H1 (cell line): ENCODE measurements around the gene B3GALT6. TPM values are rescaled to one million over a fixed set of nuclear protein-coding genes. Genes with fewer than 3 reads are reported as not detected.

Experiments used
- CTCF ChIA-PET: fragments of 300-600 bp; sonication (Branson Sonifier 250); formaldehyde crosslinking; loops from one replicate; lab custom pipeline; 2021; ENCODE audit not compliant: partially characterized antibody; lab: Charles Lee
- POLR2A ChIA-PET: fragments of 300-600 bp; sonication (Branson Sonifier 250); formaldehyde crosslinking; loops from one replicate; lab custom pipeline; 2021; ENCODE audit warnings: inconsistent platforms; ENCODE audit not compliant: partially characterized antibody; lab: Charles Lee
- DNase-seq, 2 experiments: peaks; one replicate each; pipeline versions ENCODE4 v3.0.0 to v3.0.0-alpha.2; 2010 to 2022; ENCODE audit warnings: low spot score in 2 of 2, low read depth in 1 of 2, mixed read lengths in 1 of 2
- FAIRE-seq: peaks from 2 replicates; lab custom pipeline; 2011; peaks lifted over from hg19 to GRCh38; lab: Jason Lieb, UNC
- H2AFZ ChIP-seq: 2 replicates; pipeline ENCODE4 v1.8.1; 2012; ENCODE audit warnings: low read length, inconsistent platforms
- H2AK5ac ChIP-seq: 2 replicates; pipeline ENCODE4 v1.6.1; 2013; ENCODE audit warnings: low read depth, low read length
- H2BK120ac ChIP-seq: replicated peaks from 2 replicates; pipeline ENCODE3; 2013; ENCODE audit warnings: low read depth, low read length, inconsistent platforms
- H2BK12ac ChIP-seq: 2 replicates; pipeline ENCODE4 v1.6.1; 2013; ENCODE audit warnings: low read depth, low read length
- H2BK15ac ChIP-seq: 2 replicates; pipeline ENCODE4 v1.6.1; 2013; ENCODE audit warnings: low read length
- H2BK20ac ChIP-seq: 2 replicates; pipeline ENCODE4 v1.6.1; 2013; ENCODE audit warnings: low read length
- H2BK5ac ChIP-seq: 2 replicates; pipeline ENCODE4 v1.6.1; 2013; ENCODE audit warnings: low read depth, low read length
- H3K14ac ChIP-seq: 2 replicates; pipeline ENCODE4 v1.6.1; 2013; ENCODE audit warnings: inconsistent platforms; ENCODE audit not compliant: insufficient read length
- H3K18ac ChIP-seq: 2 replicates; pipeline ENCODE4 v1.6.1; 2013; ENCODE audit warnings: low read length; ENCODE audit errors: extremely low read depth
- H3K23ac ChIP-seq: 2 replicates; pipeline ENCODE4 v1.6.1; 2013; ENCODE audit warnings: inconsistent platforms; ENCODE audit not compliant: insufficient read length
- H3K23me2 ChIP-seq: 2 replicates; pipeline ENCODE4 v1.6.1; 2013; ENCODE audit warnings: low read depth, low read length
- H3K27ac ChIP-seq: 2 replicates; pipeline ENCODE4 v1.6.1; 2011; ENCODE audit warnings: low read depth, low read length, inconsistent platforms
- H3K27me3 ChIP-seq, 4 experiments: replicated peaks in 1 of 4; 1 replicate in 1 of 4; 2 replicates in 3 of 4; pipeline versions ENCODE4 v1.6.1 to v1.8.1; 2011 to 2013; ENCODE audit warnings: low read length in 3 of 4, mild to moderate bottlenecking in 3 of 4, inconsistent platforms in 2 of 4, mixed read lengths in 2 of 4, moderate library complexity in 1 of 4; ENCODE audit not compliant: control insufficient read depth in 3 of 4, insufficient read depth in 3 of 4; ENCODE audit errors: extremely low read depth in 1 of 4
- H3K36me3 ChIP-seq, 4 experiments: 2 replicates each; pipeline versions ENCODE4 v1.6.1 to v1.8.1; 2011 to 2013; ENCODE audit warnings: mild to moderate bottlenecking in 4 of 4, low read length in 3 of 4, moderate library complexity in 2 of 4, control low read depth in 1 of 4, inconsistent platforms in 1 of 4; ENCODE audit not compliant: insufficient read depth in 4 of 4, control insufficient read depth in 2 of 4
- H3K4ac ChIP-seq: replicated peaks from 2 replicates; pipeline ENCODE3; 2013; ENCODE audit warnings: low read length, low read depth, mixed read lengths, inconsistent platforms; ENCODE audit not compliant: insufficient read length
- H3K4me1 ChIP-seq, 4 experiments: replicated peaks in 1 of 4; 1 replicate in 1 of 4; 2 replicates in 3 of 4; pipeline versions ENCODE4 v1.6.1 to v1.8.1; 2011 to 2013; ENCODE audit warnings: low read length in 3 of 4, inconsistent platforms in 2 of 4, mixed read lengths in 1 of 4; ENCODE audit not compliant: insufficient read depth in 4 of 4, control insufficient read depth in 3 of 4
- H3K4me2 ChIP-seq, 2 experiments: 2 replicates each; pipeline versions ENCODE4 v1.6.1 to v1.8.1; 2011 to 2013; ENCODE audit warnings: low read depth in 2 of 2, low read length in 2 of 2, control low read depth in 1 of 2, inconsistent platforms in 1 of 2, mild to moderate bottlenecking in 1 of 2; ENCODE audit not compliant: insufficient read depth in 1 of 2
- H3K4me3 ChIP-seq, 4 experiments: fragments of 200-600, 300-600 bp in 1 of 4; sonication (generic), shearing (Covaris generic), sonication (Bioruptor Twin) in 1 of 4; 2 replicates each; pipeline versions ENCODE4 v1.5.1 to v1.8.1; 2011 to 2016; ENCODE audit warnings: low read length in 4 of 4, low read depth in 3 of 4, control low read depth in 2 of 4, inconsistent platforms in 2 of 4, mild to moderate bottlenecking in 2 of 4, mixed read lengths in 1 of 4, moderate library complexity in 1 of 4; ENCODE audit not compliant: insufficient read depth in 2 of 4; ENCODE audit errors: extremely low read depth in 1 of 4
- H3K56ac ChIP-seq: replicated peaks from 2 replicates; pipeline ENCODE3; 2013; ENCODE audit warnings: low read depth, mild to moderate bottlenecking, mixed read lengths, low read length, inconsistent platforms; ENCODE audit not compliant: insufficient read length
- H3K79me1 ChIP-seq: 2 replicates; pipeline ENCODE4 v1.6.1; 2013; ENCODE audit warnings: low read depth, low read length, control low read depth
- H3K79me2 ChIP-seq, 2 experiments: 2 replicates each; pipeline versions ENCODE4 v1.6.1 to v1.8.1; 2012 to 2013; ENCODE audit warnings: low read length in 2 of 2, mild to moderate bottlenecking in 2 of 2, inconsistent platforms in 1 of 2; ENCODE audit not compliant: insufficient read depth in 2 of 2, control insufficient read depth in 1 of 2
- H3K9ac ChIP-seq, 4 experiments: replicated peaks in 1 of 4; 1 replicate in 1 of 4; 2 replicates in 3 of 4; pipeline versions ENCODE4 v1.6.1 to v1.8.1; 2011 to 2013; ENCODE audit warnings: low read depth in 3 of 4, low read length in 3 of 4, control low read depth in 2 of 4, mild to moderate bottlenecking in 2 of 4, moderate library complexity in 2 of 4, inconsistent platforms in 1 of 4; ENCODE audit errors: extremely low read depth in 1 of 4
- H3K9me3 ChIP-seq, 2 experiments: 2 replicates each; pipeline versions ENCODE4 v1.6.1 to v1.8.1; 2012 to 2013; ENCODE audit warnings: mild to moderate bottlenecking in 2 of 2, moderate library complexity in 2 of 2, control low read depth in 1 of 2, inconsistent platforms in 1 of 2, low read depth in 1 of 2, low read length in 1 of 2, mixed read lengths in 1 of 2; ENCODE audit not compliant: insufficient read depth in 2 of 2
- H4K20me1 ChIP-seq, 2 experiments: replicated peaks in 1 of 2; 2 replicates each; pipeline versions ENCODE3 to v1.8.1; 2011 to 2013; ENCODE audit warnings: inconsistent platforms in 2 of 2, low read length in 2 of 2, mild to moderate bottlenecking in 1 of 2; ENCODE audit not compliant: insufficient read depth in 2 of 2, control insufficient read depth in 1 of 2
- H4K5ac ChIP-seq: 2 replicates; pipeline ENCODE4 v1.6.1; 2013; ENCODE audit warnings: low read length, low read depth, mixed read lengths, inconsistent platforms; ENCODE audit not compliant: insufficient read length
- H4K8ac ChIP-seq: 2 replicates; pipeline ENCODE4 v1.8.0; 2013; ENCODE audit warnings: mild to moderate bottlenecking, moderate library complexity, low read length, inconsistent platforms; ENCODE audit not compliant: insufficient read depth; ENCODE audit errors: extremely low read depth
- H4K91ac ChIP-seq: replicated peaks from 2 replicates; pipeline ENCODE3; 2013; ENCODE audit warnings: low read length, mixed read lengths, inconsistent platforms; ENCODE audit not compliant: insufficient read length
- RAD21 ChIP-seq, 2 experiments: IDR thresholded peaks in 1 of 2; conservative IDR thresholded peaks in 1 of 2; 2 replicates each; pipeline ENCODE4 v1.6.1; 2011; ENCODE audit warnings: low read depth in 2 of 2, low read length in 2 of 2, improper control_type of control experiment in 1 of 2, inconsistent platforms in 1 of 2, mild to moderate bottlenecking in 1 of 2, moderate library complexity in 1 of 2
- SP1 ChIP-seq: IDR thresholded peaks from 2 replicates; pipeline ENCODE4 v1.6.1; 2011; ENCODE audit warnings: low read depth, low read length
- SUZ12 ChIP-seq: fragments of 200-600 bp; sonication (generic); IDR thresholded peaks from 2 replicates; pipeline ENCODE4 v1.6.1; 2012; ENCODE audit warnings: mild to moderate bottlenecking, inconsistent platforms, low read length, moderate library complexity, mixed read lengths
- TCF12 ChIP-seq: IDR thresholded peaks from 2 replicates; pipeline ENCODE4 v1.6.1; 2011; ENCODE audit warnings: low read depth, mild to moderate bottlenecking, low read length
- WGBS, 2 experiments: shearing (Covaris generic) in 1 of 2; methylation state at CpG; one replicate each; pipeline versions ENCODE4 v1.1.6 to v1.1.7; 2013 to 2015; ENCODE audit warnings: low lambda C conversion rate in 2 of 2, mixed read lengths in 2 of 2, inconsistent platforms in 1 of 2, low coverage in 1 of 2, missing lambda C conversion rate in 1 of 2; ENCODE audit not compliant: insufficient replicate concordance in 2 of 2, insufficient coverage in 1 of 2, insufficient read length in 1 of 2; ENCODE audit errors: extremely low coverage in 1 of 2, missing lambda C conversion rate in 1 of 2; 5-methylcytosine and 5-hydroxymethylcytosine counted together
- polyA plus RNA-seq, 7 experiments: library from polyadenylated mRNA; depleted of rRNA in 3 of 7; stranded (reverse) in 5 of 7; unstranded in 2 of 7; fragments of >200 nt in 5 of 7; fragments of 200-250 nt in 2 of 7; gene quantifications; 1 replicate in 5 of 7; 2 replicates in 1 of 7; 4 replicates in 1 of 7; pipeline versions ENCODE4 v1.2.1 to v1.2.3, GENCODE V29; 2011 to 2013; ENCODE audit warnings: missing spikeins in 2 of 7, mixed read lengths in 2 of 7
- total RNA-seq: library from RNA; stranded (reverse); fragmentation: NEBNext Ultra II Directional; extraction: Animal tissue kit (Norgen Biotek cat#: 25700); gene quantifications from 2 replicates; pipeline ENCODE4 v1.2.1, GENCODE V29; 2021
- TF ChIP-seq, protein P1 (sequence below), 3 experiments: IDR thresholded peaks; 1 replicate in 2 of 3; 2 replicates in 1 of 3; pipeline versions ENCODE4 v1.5.1 to v1.6.1; 2011; ENCODE audit warnings: low read length in 3 of 3, mild to moderate bottlenecking in 3 of 3, inconsistent platforms in 2 of 3, low read depth in 1 of 3, moderate library complexity in 1 of 3; ENCODE audit not compliant: insufficient read depth in 1 of 3; ENCODE audit errors: control extremely low read depth in 1 of 3

B3GALT6 gene
- total and polyA plus RNA-seq, 2 of the 8 experiments (the other 6 are each of a cell fraction or from before 2014, with no cell fraction given) = 18.4 to 20.4 TPM

DNA sequence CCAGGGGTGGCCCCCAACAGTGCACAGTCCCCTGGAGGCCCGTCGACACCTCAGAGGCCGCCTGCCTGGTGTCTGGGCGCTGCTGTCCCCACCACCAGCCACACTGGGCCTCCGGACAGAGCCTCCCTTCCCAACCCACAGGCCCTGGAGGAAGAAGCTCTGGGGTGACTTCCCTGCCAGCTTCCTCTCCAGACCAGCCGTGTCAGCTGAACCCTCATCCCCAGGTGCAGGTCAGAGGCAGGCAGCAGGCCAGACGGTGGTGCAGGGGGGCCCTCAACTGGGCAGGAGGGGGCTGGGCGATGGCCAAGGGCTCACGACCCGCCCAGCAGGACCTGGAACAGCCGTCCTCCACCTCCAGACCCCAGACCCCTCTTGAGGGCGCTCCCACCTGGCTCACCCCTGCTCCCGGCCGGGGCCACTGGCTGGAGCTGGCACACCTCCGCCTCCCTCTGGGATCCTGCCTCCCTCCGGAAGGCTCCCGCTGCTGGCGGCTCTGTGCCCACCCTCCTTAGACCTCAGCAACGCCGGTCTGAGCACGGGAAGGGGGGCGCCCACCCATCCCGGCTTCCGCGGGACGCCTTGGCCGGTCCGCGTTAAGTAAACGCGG, 26.2 kb upstream of the B3GALT6 start:
- peak overlapping the region; percentile 6 for H3K56ac ChIP-seq
- TF ChIP-seq SUZ12 = peak; percentile 27; the same call in 1 of the 2 replicates
- TF ChIP-seq TCF12 = no peak
- peak in 1 of 2 experiments; percentile 36; a peak in 1 of 4 replicates for TF ChIP-seq RAD21 (IDR thresholded peaks at IDR 0.05 in 1 of 2, conservative IDR thresholded peaks at IDR 0.05 in 1 of 2; ENCODE audit: low read depth in 2 of 2, low read length in 2 of 2)
- TF ChIP-seq, protein P1, sequence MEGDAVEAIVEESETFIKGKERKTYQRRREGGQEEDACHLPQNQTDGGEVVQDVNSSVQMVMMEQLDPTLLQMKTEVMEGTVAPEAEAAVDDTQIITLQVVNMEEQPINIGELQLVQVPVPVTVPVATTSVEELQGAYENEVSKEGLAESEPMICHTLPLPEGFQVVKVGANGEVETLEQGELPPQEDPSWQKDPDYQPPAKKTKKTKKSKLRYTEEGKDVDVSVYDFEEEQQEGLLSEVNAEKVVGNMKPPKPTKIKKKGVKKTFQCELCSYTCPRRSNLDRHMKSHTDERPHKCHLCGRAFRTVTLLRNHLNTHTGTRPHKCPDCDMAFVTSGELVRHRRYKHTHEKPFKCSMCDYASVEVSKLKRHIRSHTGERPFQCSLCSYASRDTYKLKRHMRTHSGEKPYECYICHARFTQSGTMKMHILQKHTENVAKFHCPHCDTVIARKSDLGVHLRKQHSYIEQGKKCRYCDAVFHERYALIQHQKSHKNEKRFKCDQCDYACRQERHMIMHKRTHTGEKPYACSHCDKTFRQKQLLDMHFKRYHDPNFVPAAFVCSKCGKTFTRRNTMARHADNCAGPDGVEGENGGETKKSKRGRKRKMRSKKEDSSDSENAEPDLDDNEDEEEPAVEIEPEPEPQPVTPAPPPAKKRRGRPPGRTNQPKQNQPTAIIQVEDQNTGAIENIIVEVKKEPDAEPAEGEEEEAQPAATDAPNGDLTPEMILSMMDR (IDR thresholded peaks at IDR 0.05; ENCODE audit: control extremely low read depth in 1 of 3, insufficient read depth in 1 of 3, low read depth in 1 of 3, low read length in 3 of 3) = peak in 1 of 3 experiments; percentile 1; a peak in 1 of 4 replicates
- no peak for TF ChIP-seq SP1
- H3K79me1 ChIP-seq = no peaks in the 10 kb centered on the region
- H3K23me2 ChIP-seq = peaks cover 8% of the 10 kb centered on the region; the same call in 1 of the 2 replicates
- H3K79me2 ChIP-seq = no peaks in the 10 kb centered on the region
- no peak overlapping the region for H4K5ac ChIP-seq
- H2AFZ ChIP-seq = no peak overlapping the region
- peak overlapping the region; percentile 19; the same call in 1 of the 2 replicates for H2AK5ac ChIP-seq
- peak overlapping the region; percentile 85; the same call in 1 of the 2 replicates for H4K8ac ChIP-seq
- no peak overlapping the region for H3K23ac ChIP-seq
- H3K4me3 ChIP-seq = peak overlapping the region; percentile 27 to 58 (median 36); a peak in 7 of 8 replicates
- no peak for DNase-seq
- no peak for FAIRE-seq
- no peaks in the 10 kb centered on the region for H3K9me3 ChIP-seq
- no peak overlapping the region for H4K91ac ChIP-seq
- H3K9ac ChIP-seq = no peak overlapping the region
- 30% methylated on average over 31 of the region's 31 CpGs; no CpG with 5 or more reads in 1 of the 2 experiments for WGBS, 2 experiments
- H3K14ac ChIP-seq = no peak overlapping the region
- no peak overlapping the region for H2BK120ac ChIP-seq
- no peak overlapping the region for H2BK5ac ChIP-seq
- no peak overlapping the region; the same call in 1 of the 2 replicates for H2BK15ac ChIP-seq
- H3K18ac ChIP-seq = peak overlapping the region; percentile 48; the same call in 1 of the 2 replicates
- peak overlapping the region; percentile 85 for H3K4ac ChIP-seq
- no peak overlapping the region for H2BK20ac ChIP-seq
- CTCF ChIA-PET = interaction anchor here (0.6 to 1.9 kb wide), 12 partner anchors 18 to 168 kb away, joined by 3 to 5 read pairs (median 3); no protein-coding TSS in a partner anchor
- peak overlapping the region; percentile 67 to 92 for H3K4me2 ChIP-seq
- peaks cover 0 to 13% (median 5%) of the 10 kb centered on the region in 4 experiments; a peak in 6 of 7 replicates for H3K4me1 ChIP-seq
- H3K36me3 ChIP-seq = no peaks in the 10 kb centered on the region
- H3K27ac ChIP-seq = no peak overlapping the region
- H3K27me3 ChIP-seq = peaks cover 2 to 19% (median 15%) of the 10 kb centered on the region in 4 experiments
- POLR2A ChIA-PET = interaction anchor here (0.8 to 0.9 kb wide), 2 partner anchors 25 to 36 kb away, joined by 3 read pairs; no protein-coding TSS in a partner anchor
- H4K20me1 ChIP-seq = no peaks in the 10 kb centered on the region
- H2BK12ac ChIP-seq = peak overlapping the region; percentile 50; the same call in 1 of the 2 replicates
